DMS79 treated with DMSO at 0.1 percent for 48 hours (cell line): ENCODE results near the gene ORAI3.

Experiments used
- DNase-seq: peaks from one replicate; lab custom pipeline; 2025; lab: John Stamatoyannopoulos, UW

The ORAI3 gene

DNA sequence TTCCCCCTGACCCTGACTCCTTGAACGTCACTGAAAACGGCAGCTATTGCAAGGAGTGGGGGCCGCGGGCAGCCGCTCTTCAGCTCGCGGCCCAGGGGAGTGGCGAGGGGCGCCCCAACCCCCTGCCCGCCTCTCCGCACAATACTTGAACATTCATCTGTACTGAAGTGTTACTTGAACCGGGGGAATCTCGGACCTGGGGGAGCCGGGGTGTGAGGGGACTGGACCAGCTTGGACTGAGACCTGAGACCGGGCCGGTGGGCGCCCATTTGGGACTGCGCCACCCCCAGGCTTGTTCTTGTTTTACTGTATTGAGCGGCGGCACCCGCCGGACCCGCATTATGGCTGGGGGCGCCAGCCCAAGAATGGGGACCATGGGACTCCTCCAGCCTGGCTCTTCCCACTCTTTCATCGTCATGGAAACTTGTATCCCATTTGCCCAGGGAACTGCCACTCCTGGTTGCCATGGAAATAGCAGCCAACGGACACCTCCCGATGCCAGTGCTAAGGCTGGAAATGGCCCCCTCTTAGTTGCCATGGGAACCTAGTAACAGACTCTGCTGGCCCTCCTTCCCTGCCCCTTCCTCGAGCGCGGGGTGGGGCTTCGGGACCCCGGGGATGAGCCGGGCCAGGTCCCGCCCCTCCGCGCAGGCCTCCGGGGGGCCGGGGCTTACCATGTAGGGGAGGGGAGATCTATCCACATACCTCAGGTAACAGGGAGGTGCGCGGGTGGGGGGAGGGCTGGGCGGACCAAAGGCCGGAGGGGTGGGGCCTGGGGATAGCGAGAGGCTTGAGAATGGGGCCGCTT, 805 bp upstream of the ORAI3 start:
- peak; percentile 95 for DNase-seq

- DNase-seq = peak; percentile 64
Observed at GRCh38 chr16:30949650-30950515, 1.0 kb downstream of the ORAI3 start.

GRCh38 chr16:30950516-30951065, 1.7 kb downstream of the ORAI3 start:
- DNase-seq = no peak

DNA sequence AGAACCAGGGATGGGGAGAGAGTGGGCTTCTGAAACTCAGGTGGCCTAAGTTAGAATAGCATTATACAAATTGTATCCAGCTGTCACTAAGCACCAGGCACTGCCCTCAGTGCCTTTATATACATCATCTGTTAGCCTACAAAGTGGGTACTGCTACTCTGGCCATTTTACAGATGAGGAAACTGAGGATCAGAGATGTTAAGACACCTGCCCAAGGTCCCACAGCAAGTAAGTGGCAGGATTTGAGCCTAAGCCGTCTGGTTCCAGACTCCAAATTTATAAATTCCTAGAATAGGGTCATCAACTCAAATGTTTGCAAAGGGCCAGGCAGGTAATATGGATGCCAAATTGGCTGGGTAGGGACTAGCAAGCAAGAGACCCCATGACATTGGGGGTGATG, 2.3 kb downstream of the ORAI3 start:
- no peak for DNase-seq

- no peak for DNase-seq
Observed at GRCh38 chr16:30951750-30952149, 2.9 kb downstream of the ORAI3 start.

GRCh38 chr16:30953111-30953510, 4.2 kb downstream of the ORAI3 start:
- no peak for DNase-seq

DNA sequence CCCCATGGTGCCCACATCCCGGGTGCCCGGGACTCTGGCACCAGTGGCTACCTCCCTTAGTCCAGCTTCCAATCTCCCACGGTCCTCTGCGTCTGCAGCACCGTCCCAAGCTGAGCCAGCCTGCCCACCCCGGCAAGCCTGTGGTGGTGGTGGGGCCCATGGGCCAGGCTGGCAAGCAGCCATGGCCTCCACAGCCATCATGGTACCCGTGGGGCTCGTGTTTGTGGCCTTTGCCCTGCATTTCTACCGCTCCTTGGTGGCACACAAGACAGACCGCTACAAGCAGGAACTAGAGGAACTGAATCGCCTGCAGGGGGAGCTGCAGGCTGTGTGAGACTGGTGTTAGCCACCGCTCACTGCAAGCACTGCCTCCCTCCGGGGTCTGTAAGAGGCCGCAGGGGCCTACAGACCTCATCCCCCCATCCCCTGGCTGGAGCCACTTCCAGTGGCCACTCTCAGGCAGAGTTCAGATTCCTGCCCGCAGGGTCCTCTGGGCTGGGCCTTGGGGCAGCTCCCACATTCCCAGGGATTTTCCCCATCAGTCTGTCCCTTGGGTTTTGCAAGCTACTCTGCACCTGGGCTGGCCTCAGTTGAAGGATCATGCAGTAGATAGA, 4.8 kb downstream of the ORAI3 start:
- peak; percentile 19 for DNase-seq

GRCh38 chr16:30954993-30955392, 6.1 kb downstream of the ORAI3 start:
- no peak for DNase-seq

GRCh38 chr16:30956601-30957455, 8.0 kb downstream of the ORAI3 start:
- peak; percentile 71 for DNase-seq

- peak; percentile 82 for DNase-seq
Observed at GRCh38 chr16:30957456-30958174, 8.7 kb downstream of the ORAI3 start, which contains the start of gene SETD1A. TSS of gene SETD1A (plus strand) at chr16:30957754. CDS start at chr16:30958732, 978 bp downstream.

GRCh38 chr16:30958175-30959079, 9.6 kb downstream of the ORAI3 start:
- DNase-seq = no peak

DNA sequence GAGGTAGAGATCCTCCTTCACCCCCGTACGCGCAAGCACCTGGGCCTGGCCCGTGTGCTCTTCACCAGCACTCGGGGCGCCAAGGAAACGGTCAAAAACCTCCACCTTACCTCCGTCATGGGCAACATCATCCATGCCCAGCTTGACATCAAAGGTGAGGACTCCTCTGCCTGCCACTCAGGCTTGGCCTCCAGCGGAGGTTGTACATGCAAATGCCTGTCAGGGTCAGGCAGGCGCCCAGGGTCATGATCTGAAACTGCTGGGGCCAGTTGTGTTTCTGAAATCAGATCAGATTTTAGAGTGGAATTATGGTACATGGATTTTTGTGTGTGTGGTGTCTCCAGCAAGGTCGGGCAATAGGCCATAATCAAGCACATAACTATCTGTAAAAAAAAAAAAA, 12.5 kb downstream of the ORAI3 start:
- DNase-seq = no peak

DNA sequence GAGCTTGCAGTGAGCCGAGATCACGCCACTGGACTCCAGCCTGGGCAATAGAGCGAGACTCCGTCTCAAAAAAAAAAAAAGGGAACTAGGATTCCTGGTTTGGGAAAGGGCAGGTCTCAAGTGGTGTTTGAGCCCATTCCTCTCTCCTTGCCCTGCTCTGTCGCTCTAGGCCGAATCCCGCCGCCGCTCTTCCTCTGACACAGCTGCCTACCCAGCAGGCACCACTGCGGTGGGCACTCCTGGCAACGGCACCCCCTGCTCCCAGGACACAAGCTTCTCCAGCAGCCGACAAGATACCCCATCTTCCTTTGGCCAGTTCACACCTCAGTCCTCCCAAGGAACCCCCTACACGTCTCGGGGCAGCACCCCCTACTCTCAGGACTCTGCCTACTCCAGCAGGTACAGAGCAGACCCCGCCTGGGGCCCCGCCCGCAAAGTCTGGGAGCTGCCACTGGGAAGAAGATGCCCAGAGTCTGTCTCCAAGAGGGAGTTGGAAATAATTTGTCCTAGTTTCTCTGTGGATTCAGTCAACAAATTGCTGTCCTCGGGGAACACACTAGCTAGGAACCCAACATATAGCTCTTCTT, 15.2 kb downstream of the ORAI3 start:
- no peak for DNase-seq

GRCh38 chr16:30964574-30965226, 15.8 kb downstream of the ORAI3 start:
- no peak for DNase-seq

- no peak for DNase-seq
Observed at GRCh38 chr16:30965436-30965835, 16.6 kb downstream of the ORAI3 start.

DNA sequence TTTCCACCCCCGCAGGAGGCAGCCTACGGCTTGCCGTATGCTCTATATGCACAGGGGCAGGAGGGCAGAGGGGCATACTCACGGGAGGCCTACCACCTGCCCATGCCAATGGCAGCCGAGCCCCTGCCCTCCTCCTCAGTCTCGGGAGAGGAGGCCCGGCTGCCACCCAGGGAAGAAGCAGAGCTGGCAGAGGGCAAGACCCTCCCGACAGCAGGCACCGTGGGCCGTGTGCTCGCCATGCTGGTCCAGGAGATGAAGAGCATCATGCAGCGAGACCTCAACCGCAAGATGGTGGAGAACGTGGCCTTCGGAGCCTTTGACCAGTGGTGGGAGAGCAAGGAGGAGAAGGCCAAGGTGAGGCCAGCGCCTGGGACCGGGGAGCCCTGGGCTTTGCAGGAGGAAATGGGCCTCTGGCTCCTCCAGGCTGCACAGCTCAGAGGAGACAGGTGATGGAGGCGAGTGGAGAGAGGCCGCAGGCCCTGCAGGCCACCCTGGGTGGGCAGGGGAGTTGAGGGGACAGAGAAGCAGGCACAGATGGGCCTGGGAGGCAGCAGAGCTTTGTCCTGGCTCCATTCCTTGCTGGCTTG, 17.3 kb downstream of the ORAI3 start:
- no peak for DNase-seq

DNA sequence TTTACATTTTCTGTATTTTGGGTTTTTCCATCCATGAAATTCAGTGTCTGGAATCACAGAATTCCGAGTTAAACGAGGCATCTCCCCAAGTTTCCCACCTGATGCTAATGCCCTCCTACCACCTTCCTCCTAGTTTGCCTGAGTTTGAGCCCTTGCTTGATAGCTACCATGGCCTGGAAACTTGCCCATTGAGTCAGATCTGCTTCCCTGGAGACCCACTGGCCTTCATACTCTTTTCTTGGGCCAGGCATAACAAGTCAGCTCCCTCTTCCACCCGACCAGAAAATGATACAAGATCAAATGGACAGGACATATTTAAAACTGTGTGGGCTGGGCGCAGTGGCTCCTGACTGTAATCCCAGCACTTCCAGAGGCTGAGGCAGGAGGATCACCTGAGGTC, 18.9 kb downstream of the ORAI3 start:
- no peak for DNase-seq

GRCh38 chr16:30969246-30969842, 20.5 kb downstream of the ORAI3 start:
- no peak for DNase-seq
